ENCODE data around the gene CALCOCO2.

The CALCOCO2 gene

GRCh38 chr17:48908047-48908843 lies 77.4 kb downstream of the CALCOCO2 start, which contains the start of gene UBE2Z:
UBE2Z (plus strand) TSS chr17:48908407; CDS start chr17:48908504, 97 bp downstream.
- peak within 1 kb of the TSS; percentile 98 to 100 for H3K4me3 Mint-ChIP-seq
- peak; percentile 89 to 91 for ATAC-seq (replicated peaks)
- no peaks in the 10 kb centered on the region for H3K9me3 Mint-ChIP-seq
- DNase-seq, result peak; percentile 87
- peaks cover 35 to 40% of the 10 kb centered on the region in 2 donors for H3K36me3 Mint-ChIP-seq
- peak within 1 kb of the TSS; percentile 99 for H3K27ac Mint-ChIP-seq
- H3K27me3 Mint-ChIP-seq, result no peaks in the 10 kb centered on the region
- H3K4me1 Mint-ChIP-seq, result peaks cover 35 to 44% of the 10 kb centered on the region in 2 donors

DNA sequence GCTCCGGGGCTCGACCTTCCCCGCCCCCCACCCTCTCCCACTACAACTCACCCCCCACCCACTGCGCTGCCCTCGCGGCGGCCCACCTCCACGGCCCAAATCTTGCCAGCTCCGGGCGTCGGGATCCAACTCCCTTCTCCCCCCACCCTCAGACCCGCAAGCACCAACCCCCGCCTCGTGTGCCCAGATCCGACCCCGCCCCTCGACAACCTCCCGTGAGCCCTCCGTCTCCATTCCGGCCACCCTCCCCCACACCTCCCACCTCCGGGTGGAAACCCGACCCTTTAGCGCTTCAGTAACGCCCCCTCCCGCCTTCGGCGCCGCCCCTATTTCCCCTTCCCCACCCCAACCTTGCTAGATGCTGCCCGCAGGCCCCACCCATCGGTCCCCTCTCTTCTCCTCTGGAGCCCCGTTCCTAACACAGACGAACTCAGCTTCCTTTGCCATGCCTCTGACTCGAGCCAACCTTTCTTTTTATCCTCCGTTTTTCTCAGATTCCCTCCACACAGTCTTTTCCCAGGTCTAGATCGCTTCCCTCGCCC lies 78.1 kb downstream of the CALCOCO2 start:
- peak; percentile 60 to 66 for ATAC-seq (replicated peaks)
- Mint-ChIP-seq H3K36me3 (peaks cover 39 to 47% of the 10 kb centered on the region in 2 donors), H3K4me3 (peak overlapping the region; percentile 91 to 100), H3K27ac (peak overlapping the region; percentile 94), H3K9me3 (peaks cover 0 to 3% of the 10 kb centered on the region in 2 donors), H3K27me3 (no peaks in the 10 kb centered on the region), H3K4me1 (peaks cover 39 to 50% of the 10 kb centered on the region in 2 donors)
- DNase-seq, result peak; percentile 75

- peaks cover 44 to 59% of the 10 kb centered on the region in 2 donors for H3K4me1 Mint-ChIP-seq
- DNase-seq (peak; percentile 6), ATAC-seq (replicated peaks) (peak in 1 of 2 donors; percentile 6)
- H3K27me3 Mint-ChIP-seq, result no peaks in the 10 kb centered on the region
- peaks cover 3 to 8% of the 10 kb centered on the region in 2 donors for H3K9me3 Mint-ChIP-seq
- H3K36me3 Mint-ChIP-seq, result peaks cover 46 to 54% of the 10 kb centered on the region in 2 donors
- H3K27ac Mint-ChIP-seq, result peak overlapping the region; percentile 94
- H3K4me3 Mint-ChIP-seq, result peak overlapping the region; percentile 91 to 100
Observed at GRCh38 chr17:48909783-48910182, 78.9 kb downstream of the CALCOCO2 start.

- peak overlapping the region; percentile 94 for H3K27ac Mint-ChIP-seq
- H3K27me3 Mint-ChIP-seq, result no peaks in the 10 kb centered on the region
- H3K4me3 Mint-ChIP-seq, result peak overlapping the region; percentile 91 to 100
- peaks cover 3 to 8% of the 10 kb centered on the region in 2 donors for H3K9me3 Mint-ChIP-seq
- H3K36me3 Mint-ChIP-seq, result peaks cover 46 to 54% of the 10 kb centered on the region in 2 donors
- DNase-seq (no peak), ATAC-seq (replicated peaks) (no peak)
- peaks cover 47 to 65% of the 10 kb centered on the region in 2 donors for H3K4me1 Mint-ChIP-seq
Observed at GRCh38 chr17:48910370-48910769, 79.5 kb downstream of the CALCOCO2 start.

- Mint-ChIP-seq H3K4me1 (peaks cover 53 to 84% of the 10 kb centered on the region in 2 donors), H3K9me3 (peaks cover 3 to 8% of the 10 kb centered on the region in 2 donors), H3K36me3 (peaks cover 57 to 64% of the 10 kb centered on the region in 2 donors), H3K4me3 (peak overlapping the region; percentile 4 to 25), H3K27ac (peak overlapping the region; percentile 79), H3K27me3 (no peaks in the 10 kb centered on the region)
- ATAC-seq (replicated peaks) (no peak), DNase-seq (no peak)
Observed at GRCh38 chr17:48912476-48912875, 81.6 kb downstream of the CALCOCO2 start.

All from stimulated activated naive B cell treated with anti-CD40 and anti-IgM and Interleukin-4, amounts not matched to agents 10 μg/mL and 1 μg/mL and 100 μg/mL, for 72 hours (primary cell).